ENCODE data around the gene SMR3B. TPM values are rescaled to one million over a fixed set of nuclear protein-coding genes. Genes with fewer than 3 reads are reported as not detected.

The SMR3B gene
- total RNA-seq, 1 donor from 2014 or later: not detected

GRCh38 chr4:70367813-70368212, 15.1 kb upstream of the SMR3B start:
- Histone ChIP-seq H4K20me1 (ENCODE audit: low read depth) (no peaks in the 10 kb centered on the region), H3K9ac (no peak overlapping the region), H3K27ac (no peak overlapping the region), H3F3A (ENCODE audit: low read depth) (no peaks in the 10 kb centered on the region), H3K4me3 (no peak overlapping the region), H2AFZ (replicated peaks) (no peak overlapping the region), H3K4me2 (no peak overlapping the region), H3K9me3 (ENCODE audit: low read depth) (no peaks in the 10 kb centered on the region), H3K36me3 (no peaks in the 10 kb centered on the region), H3K27me3 (no peaks in the 10 kb centered on the region), H3K79me2 (ENCODE audit: low read depth) (no peaks in the 10 kb centered on the region), H3K4me1 (no peaks in the 10 kb centered on the region)
- no peaks in the 10 kb centered on the region for H3K36me3 Mint-ChIP-seq
- no peak overlapping the region for H3K4me3 Mint-ChIP-seq
- DNase-seq (ENCODE audit: low spot score): no peak
- no peaks in the 10 kb centered on the region for H3K9me3 Mint-ChIP-seq
- no peaks in the 10 kb centered on the region for H3K4me1 Mint-ChIP-seq
- H3K27me3 Mint-ChIP-seq (ENCODE audit: insufficient read depth, low read depth): no peaks in the 10 kb centered on the region
- TF ChIP-seq EZH2 (IDR thresholded peaks at IDR 0.05): no peak
- TF ChIP-seq, protein P1, sequence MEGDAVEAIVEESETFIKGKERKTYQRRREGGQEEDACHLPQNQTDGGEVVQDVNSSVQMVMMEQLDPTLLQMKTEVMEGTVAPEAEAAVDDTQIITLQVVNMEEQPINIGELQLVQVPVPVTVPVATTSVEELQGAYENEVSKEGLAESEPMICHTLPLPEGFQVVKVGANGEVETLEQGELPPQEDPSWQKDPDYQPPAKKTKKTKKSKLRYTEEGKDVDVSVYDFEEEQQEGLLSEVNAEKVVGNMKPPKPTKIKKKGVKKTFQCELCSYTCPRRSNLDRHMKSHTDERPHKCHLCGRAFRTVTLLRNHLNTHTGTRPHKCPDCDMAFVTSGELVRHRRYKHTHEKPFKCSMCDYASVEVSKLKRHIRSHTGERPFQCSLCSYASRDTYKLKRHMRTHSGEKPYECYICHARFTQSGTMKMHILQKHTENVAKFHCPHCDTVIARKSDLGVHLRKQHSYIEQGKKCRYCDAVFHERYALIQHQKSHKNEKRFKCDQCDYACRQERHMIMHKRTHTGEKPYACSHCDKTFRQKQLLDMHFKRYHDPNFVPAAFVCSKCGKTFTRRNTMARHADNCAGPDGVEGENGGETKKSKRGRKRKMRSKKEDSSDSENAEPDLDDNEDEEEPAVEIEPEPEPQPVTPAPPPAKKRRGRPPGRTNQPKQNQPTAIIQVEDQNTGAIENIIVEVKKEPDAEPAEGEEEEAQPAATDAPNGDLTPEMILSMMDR (IDR thresholded peaks at IDR 0.05): no peak
- no peak for TF ChIP-seq EZH2phosphoT487 (IDR thresholded peaks at IDR 0.05)
- H3K27ac Mint-ChIP-seq: no peak overlapping the region

GRCh38 chr4:70371987-70372386, 10.9 kb upstream of the SMR3B start:
- TF ChIP-seq EZH2 (IDR thresholded peaks at IDR 0.05): no peak
- TF ChIP-seq EZH2phosphoT487 (IDR thresholded peaks at IDR 0.05): no peak
- TF ChIP-seq, protein P1 (IDR thresholded peaks at IDR 0.05): no peak
- H3K4me3 ChIP-seq: no peak overlapping the region
- H3K36me3 ChIP-seq: no peaks in the 10 kb centered on the region
- H3K36me3 Mint-ChIP-seq: no peaks in the 10 kb centered on the region
- no peak overlapping the region for H3K9ac ChIP-seq
- H2AFZ ChIP-seq (replicated peaks): no peak overlapping the region
- H3K9me3 ChIP-seq (ENCODE audit: low read depth): no peaks in the 10 kb centered on the region
- H3K9me3 Mint-ChIP-seq: peaks cover 4% of the 10 kb centered on the region
- no peaks in the 10 kb centered on the region for H4K20me1 ChIP-seq (ENCODE audit: low read depth)
- no peaks in the 10 kb centered on the region for H3K79me2 ChIP-seq (ENCODE audit: low read depth)
- no peak overlapping the region for H3K27ac Mint-ChIP-seq
- H3F3A ChIP-seq (ENCODE audit: low read depth): no peaks in the 10 kb centered on the region
- no peaks in the 10 kb centered on the region for H3K4me1 Mint-ChIP-seq
- H3K27ac ChIP-seq: no peak overlapping the region
- no peaks in the 10 kb centered on the region for H3K27me3 ChIP-seq
- no peak overlapping the region for H3K4me3 Mint-ChIP-seq
- H3K4me1 ChIP-seq: no peaks in the 10 kb centered on the region
- H3K27me3 Mint-ChIP-seq (ENCODE audit: insufficient read depth, low read depth): no peaks in the 10 kb centered on the region
- no peak overlapping the region for H3K4me2 ChIP-seq
- DNase-seq (ENCODE audit: low spot score): no peak

DNA sequence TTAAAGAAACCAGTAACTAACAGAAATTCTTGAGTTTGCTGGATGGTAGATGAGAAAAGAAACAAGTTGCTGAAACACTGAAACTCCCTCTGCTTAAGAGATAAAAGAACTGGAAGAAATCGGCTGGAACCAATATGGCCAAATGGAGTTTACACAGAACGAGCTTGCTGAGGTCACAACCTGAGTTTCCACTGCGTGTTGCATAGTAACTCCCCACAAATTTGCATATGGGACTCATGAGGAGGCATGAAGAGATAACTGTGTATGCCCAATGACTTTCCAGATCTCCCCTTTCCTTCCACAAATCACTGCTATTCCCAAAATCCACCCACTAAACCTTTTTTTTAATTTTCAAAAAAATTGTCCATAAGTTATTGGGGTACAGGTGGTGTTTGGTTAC, 10.2 kb upstream of the SMR3B start:
- H3K4me2 ChIP-seq: no peak overlapping the region
- H3K27ac Mint-ChIP-seq: no peak overlapping the region
- H2AFZ ChIP-seq (replicated peaks): peak overlapping the region; percentile 77

More for the DNA sequence above, 10.2 kb upstream of the SMR3B start:
- Histone ChIP-seq H4K20me1 (ENCODE audit: low read depth) (no peaks in the 10 kb centered on the region), H3K4me3 (no peak overlapping the region), H3K27ac (no peak overlapping the region), H3K36me3 (no peaks in the 10 kb centered on the region), H3K27me3 (no peaks in the 10 kb centered on the region), H3K9ac (no peak overlapping the region), H3F3A (ENCODE audit: low read depth) (no peaks in the 10 kb centered on the region), H3K9me3 (ENCODE audit: low read depth) (no peaks in the 10 kb centered on the region), H3K4me1 (no peaks in the 10 kb centered on the region), H3K79me2 (ENCODE audit: low read depth) (no peaks in the 10 kb centered on the region)
- Mint-ChIP-seq H3K4me1 (no peaks in the 10 kb centered on the region), H3K27me3 (ENCODE audit: insufficient read depth, low read depth) (no peaks in the 10 kb centered on the region), H3K4me3 (no peak overlapping the region), H3K36me3 (no peaks in the 10 kb centered on the region), H3K9me3 (peaks cover 4% of the 10 kb centered on the region)
- no peak for DNase-seq (ENCODE audit: low spot score)
- TF ChIP-seq EZH2 (IDR thresholded peaks at IDR 0.05) (no peak), EZH2phosphoT487 (IDR thresholded peaks at IDR 0.05) (no peak)
- TF ChIP-seq, protein P1 (IDR thresholded peaks at IDR 0.05): no peak
